ENCODE data around the gene CCDC171.
"Not testable (repeated sequence)": the region's sequence is repeated elsewhere in the genome, so short reads cannot be mapped to it uniquely, and the experiment has no call there.

CCDC171 gene

DNA sequence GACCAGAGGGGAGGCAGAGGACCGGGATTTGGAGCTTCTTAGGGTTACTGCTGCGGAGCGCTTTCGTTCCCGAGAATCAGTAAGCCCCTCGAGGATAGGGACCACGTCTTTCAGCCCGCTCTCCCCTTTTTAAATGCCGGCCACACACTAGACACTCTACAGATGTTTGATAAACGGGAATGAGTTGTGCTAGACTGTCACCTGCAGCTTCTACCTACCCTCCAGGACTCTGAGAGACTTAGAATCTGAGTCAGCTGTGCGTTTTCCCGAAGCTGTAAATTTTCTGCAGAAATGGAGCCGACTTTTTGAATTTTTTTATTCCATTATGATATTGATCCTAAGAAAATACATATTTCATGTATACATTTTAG is 670 bp downstream of the CCDC171 start:
- no peak for DNase-seq (ENCODE audit: low read depth in 2 of 2)

DNA sequence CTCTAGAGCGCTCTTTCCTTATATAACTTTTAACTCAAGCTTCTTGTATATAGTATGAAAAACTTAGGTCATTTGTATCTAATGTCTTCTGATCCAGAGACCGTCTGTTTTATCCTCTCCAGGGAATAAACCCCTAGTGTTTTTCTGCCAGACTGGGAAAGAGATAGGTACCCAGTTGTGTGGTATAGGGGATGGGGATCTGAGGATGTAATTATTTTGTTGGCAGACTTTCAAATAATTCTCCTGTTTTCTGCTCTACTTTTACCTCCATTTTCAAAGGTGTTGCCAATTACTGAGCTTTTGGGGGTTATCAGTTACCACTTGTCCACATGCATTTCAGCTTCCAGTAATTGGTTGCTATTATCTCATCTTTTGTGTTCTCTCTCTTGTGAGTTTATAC is 17.9 kb downstream of the CCDC171 start:
- DNase-seq (ENCODE audit: low read depth in 2 of 2) = no peak

DNA sequence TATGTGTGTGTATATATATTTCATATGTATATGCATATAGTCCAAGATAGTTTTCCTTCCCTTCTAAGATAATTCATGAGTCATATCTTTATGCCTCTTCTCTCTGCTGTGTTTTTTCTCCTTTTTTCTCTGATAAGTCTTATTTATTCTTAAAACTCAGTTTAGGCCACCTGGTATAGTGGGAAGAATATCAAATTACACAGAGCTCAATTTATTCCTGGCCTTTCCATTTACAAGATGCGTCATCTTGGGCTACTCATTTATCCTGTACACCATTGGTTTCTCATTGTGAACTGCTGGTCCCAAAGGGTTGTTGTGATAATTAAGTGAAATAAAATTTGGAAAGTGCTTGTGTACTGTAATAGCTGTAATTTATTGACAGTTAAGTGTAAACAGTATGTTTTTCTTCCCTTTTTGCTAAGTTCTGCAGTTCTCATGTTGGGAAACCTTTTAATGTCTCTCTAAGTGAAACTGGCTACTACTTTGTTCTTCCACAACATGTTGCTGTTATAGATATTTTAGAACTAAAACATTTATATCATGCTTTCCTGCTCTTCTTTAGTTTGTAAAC is 19.4 kb downstream of the CCDC171 start:
- no peak for DNase-seq (ENCODE audit: low read depth in 2 of 2)

DNA sequence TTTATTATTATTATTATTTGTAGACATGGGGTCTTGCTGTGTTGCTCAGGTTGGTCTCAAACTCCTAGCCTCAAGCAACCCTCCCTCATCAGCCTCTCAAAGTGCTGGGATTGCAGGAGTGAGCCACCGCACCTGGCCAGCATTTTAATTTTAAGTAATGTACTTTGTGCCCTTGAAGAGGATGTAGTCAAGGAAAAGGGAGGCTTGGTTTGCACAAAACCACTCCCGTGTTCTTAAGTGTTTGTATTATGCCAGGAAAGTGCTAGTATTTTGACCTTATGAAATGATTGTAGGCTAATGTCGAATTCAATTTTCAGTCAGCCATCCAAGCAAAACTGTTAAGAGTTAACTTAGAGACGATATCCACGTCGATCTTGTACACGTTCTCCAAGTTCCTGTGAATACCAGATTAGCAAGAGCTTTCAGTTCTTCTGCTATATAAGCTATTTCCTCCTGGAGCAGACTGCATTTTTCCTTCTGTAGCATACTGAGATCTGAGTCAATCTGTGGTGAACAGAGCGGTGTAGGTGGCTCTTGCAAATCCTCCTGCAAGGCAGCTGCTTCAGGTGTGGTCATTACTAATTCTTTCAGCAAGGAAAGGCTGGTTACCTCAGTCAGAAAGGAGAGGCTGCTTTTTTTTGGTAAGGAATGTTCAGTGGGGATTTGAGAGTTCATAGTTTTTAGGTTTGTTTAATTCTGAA is 23.7 kb downstream of the CCDC171 start:
- no peak for DNase-seq (ENCODE audit: low read depth in 2 of 2)

DNA sequence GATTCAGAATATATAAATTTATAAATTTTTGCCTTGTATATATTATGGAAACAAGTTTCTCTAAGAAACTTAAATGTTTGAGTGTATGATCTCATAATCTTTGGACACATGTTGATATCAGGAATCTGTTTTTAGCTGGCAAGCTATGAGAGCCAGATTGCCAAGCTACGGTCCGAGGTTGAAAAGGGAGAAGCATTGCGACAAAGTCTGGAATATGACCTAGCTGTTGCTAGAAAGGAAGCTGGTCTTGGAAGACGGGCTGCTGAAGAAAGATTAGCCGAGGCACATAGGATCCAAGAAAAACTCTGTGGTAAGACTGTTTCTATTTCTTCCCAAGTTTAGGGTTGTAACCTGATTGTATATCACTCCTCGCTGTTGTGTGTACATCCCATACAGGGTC is 25.9 kb downstream of the CCDC171 start:
- DNase-seq (ENCODE audit: low read depth in 2 of 2) = no peak

DNA sequence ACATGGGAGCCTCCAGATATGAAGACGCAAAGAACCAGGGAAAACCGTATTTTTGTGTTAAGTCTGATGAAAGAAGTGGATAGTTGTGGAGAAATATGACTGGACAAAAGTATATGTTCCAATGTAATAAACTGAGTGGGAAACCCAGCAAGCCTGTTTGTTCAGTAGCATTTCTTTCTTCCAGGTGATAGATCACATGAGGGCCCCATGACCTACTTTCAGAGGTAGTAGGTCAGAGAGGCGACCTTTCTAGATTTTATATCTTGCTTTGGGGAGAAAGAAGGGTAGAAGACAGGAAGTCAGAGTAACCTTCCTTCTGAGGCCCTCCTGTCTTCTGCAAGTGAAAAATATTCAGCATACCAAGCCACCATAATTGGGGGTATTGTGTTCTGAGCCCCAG is 31.5 kb downstream of the CCDC171 start:
- no peak for DNase-seq (ENCODE audit: low read depth in 2 of 2)

DNA sequence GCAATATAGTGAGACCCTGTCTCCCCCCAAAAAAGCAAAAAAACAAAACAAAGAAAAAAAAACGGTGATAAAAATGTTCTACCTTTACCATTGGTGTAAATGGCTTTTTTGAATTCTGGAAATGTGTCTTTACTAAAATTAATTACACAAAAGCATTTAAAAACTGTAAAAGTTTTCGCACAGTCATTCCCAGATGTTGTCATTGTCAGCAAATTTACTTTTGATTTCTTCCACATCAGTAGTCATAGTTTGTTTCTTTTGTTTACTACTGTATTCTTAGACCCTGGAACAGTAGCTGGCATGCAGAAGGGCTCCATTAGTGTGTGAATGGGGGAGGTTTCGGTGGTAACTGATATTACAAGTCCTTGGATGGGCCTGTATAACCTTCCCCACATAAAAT is 39.5 kb downstream of the CCDC171 start:
- DNase-seq (ENCODE audit: low read depth in 2 of 2) = no peak

DNA sequence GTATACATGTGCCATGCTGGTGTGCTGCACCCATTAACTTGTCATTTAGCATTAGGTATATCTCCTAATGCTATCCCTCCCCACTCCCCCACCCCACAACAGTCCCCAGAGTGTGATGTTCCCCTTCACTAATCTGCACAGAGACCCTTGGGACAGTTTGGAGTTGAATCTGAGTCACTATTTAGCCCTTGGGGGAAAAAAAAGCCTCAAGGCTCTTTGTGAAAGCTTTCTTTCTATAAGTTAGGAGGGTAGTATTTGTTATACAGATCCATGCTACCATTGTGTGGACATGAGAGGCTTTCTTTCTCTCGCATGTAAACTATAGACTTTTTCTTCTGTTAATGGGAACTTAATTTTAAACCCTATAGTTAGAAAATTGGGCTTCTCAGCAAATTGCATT is 40.1 kb downstream of the CCDC171 start:
- DNase-seq (ENCODE audit: low read depth in 2 of 2) = not testable (repeated sequence)

DNA sequence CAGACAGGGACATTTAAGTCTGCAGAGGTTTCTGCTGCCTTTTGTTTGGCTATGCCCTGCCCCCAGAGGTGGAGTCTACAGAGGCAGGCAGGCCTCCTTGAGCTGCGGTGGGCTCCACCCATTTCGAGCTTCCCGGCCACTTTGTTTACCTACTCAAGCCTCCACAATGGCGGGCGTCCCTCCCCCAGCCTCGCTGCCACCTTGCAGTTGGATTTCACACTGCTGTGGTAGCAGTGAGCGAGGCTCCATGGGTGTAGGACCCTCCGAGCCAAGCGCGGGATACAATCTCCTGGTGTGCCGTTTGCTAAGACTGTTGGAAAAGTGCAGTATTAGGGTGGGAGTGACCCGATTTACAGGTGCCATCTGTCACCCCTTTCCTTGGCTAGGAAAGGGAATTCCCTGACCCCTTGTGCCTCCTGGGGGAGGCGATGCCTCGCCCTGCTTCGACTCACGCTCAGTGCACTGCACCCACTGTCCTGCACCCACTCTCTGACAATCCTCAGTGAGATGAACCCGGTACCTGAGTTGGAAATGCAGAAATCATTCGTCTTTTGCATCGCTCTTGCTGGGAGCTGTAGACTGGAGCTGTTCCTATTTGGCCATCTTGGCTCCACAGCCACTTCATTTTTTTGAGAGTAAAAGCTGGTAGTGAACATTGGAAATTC is 48.0 kb downstream of the CCDC171 start:
- DNase-seq (ENCODE audit: low read depth in 2 of 2) = not testable (repeated sequence)

DNA sequence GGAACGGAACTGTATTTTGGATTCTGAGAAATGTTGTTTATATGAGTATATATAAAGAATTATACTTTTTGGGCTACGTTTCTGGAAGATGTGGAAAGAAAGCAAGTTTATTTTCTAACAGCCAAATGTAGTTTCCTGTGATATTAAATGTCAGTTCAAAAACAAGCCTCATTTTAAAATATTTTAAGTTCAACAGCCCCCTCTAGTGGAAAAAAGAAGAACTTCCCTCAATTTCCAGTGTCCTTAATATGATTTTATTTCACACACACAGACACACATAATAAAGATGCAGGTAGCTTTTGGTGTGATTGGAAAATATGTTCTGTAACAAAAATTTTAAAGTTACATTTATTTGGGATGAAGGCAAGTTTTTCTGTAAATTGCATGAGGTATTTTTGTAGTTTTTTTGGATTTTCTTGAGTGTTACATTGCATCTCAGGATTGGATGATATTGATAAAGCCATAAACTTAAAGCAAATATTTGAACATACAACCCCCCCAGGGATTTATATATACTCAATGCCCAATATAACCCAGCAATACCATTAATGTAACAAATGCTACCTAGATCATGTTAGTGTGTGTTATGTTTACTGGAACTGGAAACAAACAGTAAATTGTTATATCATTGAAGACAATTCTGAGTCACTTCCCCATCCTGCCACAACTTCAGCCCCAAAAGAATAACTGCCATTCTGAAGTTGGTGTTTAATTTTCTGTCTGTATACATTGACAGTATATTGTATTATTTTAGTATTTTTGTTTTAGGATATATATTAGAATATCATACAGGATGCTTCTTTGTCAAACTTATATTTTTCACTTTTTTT is 54.0 kb downstream of the CCDC171 start:
- DNase-seq (ENCODE audit: low read depth in 2 of 2) = peak; percentile 21 to 34

DNA sequence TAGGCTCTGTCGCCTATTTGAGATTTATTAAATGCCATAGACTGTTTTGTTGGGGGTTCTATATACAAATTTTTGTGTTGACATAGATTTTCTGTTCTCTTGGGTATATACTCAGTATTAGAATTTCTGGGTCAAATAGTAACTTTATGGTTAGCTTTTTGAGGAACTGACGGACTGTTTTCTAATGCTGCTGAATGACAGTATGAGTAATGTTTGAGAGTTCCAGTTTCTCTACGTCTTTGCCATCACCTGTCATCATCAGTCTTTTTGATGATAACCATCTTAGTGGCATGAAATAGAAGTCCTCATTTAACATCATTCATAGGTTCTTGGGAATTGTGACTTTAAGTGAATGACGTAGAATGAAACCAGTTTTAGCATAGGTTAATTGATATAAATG is 60.1 kb downstream of the CCDC171 start:
- no peak for DNase-seq (ENCODE audit: low read depth in 2 of 2)

DNA sequence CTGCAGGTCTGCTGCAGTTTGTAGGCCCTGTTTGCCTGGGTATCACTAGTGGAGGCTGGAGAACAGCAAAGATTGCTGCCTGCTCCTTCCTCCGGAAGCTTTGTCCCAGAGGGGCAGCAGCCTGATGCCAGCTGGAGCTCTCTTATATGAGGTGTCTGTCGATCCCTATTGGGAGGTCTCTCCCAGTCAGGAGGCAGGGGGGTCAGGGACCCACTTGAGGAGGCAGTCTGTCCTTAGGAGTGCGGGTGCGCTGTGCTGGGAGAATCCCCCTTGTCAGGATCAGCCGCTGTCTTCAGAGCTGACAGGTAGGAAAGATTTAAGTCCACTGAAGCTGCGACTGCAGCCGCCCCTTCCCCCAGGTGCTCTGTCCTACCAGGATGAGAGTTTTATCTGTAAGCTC is 64.9 kb downstream of the CCDC171 start:
- no peak for DNase-seq (ENCODE audit: low read depth in 2 of 2)

DNA sequence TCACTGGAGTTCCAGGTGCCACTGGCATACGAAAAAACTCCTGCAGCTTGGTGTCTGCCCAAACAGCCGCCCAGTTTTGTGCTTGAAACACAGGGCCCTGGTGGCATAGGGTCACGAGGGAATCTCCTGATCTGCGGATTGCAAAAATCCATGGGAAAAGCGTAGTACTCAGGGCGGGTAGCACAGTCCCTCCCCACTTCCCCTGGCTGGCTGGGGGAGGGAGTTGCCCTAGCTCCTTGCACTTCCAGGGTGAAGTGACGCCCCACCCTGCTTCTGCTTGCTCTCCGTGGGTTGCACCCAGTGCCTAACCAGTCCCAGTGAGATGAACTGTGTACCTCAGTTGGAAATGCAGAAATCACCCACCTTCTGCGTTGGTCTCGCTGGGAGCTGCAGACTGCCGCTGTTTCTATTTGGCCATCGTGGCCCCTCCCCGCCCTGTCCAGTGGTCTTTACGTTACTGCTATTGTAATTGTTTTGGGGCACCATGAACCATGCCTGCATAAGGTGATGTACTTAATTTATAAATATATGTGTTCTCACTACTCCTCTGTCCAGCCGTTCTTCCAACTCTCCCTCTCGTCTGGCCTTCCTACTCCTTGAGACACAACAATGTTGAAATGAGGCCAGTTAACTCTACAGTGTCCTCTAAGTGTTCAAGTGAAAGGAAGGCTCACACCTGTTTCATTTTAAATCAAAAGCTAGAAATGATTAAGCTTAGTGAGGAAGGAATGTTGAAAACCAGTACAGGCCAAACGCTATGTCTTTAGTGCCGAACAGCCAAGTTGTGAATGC is 65.9 kb downstream of the CCDC171 start:
- no peak for DNase-seq (ENCODE audit: low read depth in 2 of 2)

DNA sequence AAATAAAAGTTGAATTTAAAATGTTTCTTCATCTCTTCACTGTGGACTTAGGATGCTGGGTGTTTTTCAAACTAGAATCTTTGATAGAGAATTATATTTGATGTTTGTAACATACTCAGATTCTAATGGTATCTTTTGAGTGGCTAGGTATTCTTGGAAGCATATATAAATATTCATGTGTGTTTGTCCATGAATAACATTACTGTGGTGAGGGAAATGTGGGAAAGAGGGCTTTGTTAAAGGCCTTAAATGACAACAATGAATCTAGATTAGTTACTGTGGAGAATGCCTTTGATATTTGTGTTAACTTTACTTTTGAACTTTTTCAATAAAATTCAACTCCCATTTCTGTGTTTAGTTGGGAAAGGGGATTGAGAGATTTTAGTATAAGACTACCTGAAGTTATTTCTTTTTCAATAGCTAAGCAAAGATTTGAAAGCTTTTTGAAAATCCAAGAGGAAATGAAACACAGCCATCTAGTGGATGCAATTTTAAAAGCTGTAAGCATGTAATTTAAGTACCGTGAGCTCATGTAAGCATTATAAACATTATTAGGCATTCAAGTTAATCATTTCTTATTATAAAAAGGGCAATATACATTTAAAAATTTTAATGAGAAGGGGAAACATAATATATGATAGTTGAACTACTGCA is 69.6 kb downstream of the CCDC171 start:
- DNase-seq (ENCODE audit: low read depth in 2 of 2) = peak in 1 of 2 experiments; percentile 4

DNA sequence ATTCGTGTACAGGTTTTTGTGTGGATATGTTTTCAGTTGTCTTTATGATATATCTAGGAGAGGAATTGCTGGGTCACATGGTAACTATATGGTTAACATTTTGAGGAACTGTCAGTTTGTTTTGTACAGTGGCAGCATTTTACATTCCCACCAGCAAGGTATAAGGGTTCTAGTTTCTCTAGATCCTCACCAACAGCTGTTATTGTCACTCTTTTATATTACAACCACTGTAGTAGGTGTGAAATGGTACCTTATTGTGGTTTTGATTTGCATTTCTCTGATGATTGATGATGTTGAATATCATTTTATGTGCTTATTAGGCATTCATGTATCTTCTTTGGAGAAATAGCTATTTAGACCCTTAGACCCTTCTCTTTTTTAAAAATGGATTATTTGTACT is 82.9 kb downstream of the CCDC171 start:
- DNase-seq (ENCODE audit: low read depth in 2 of 2) = no peak

DNA sequence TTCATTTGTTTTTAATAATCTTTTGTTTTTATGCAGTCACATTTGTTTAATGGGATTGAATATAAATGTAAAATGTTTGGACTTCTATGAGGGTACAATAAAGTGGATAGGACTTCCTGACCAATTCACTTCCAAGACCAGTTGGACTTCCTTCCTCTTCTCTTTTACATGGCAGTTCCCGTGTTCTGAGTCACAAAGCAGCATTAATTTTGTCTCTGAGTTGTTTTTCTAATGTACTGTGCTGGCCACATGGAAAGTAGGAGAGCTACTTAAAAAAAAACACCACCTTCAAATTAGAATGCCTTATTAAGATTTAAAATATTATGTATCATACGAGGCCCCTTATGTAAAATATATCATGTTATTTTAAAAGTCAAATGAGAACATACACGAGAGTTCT is 87.3 kb downstream of the CCDC171 start:
- no peak for DNase-seq (ENCODE audit: low read depth in 2 of 2)

DNA sequence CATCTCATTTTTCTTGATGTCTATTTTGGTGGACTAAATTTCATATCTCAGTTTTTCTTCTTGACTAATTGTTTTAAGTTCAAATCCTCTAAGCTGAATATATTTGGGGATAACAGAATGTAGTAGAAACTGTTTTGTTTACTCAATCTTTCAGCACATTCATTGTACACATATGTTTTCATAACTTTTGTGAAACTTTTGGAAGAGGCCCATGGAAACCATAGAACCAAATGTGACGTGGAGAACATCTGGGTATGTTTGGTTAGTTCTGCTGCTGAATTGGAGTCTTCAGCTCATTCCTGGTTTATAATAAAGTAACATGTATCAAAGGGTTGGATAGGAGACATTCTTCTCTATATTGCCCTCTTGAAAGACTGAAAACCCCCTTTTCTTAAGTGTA is 88.4 kb downstream of the CCDC171 start:
- peak in 1 of 2 experiments; percentile 1 for DNase-seq (ENCODE audit: low read depth in 2 of 2)

DNA sequence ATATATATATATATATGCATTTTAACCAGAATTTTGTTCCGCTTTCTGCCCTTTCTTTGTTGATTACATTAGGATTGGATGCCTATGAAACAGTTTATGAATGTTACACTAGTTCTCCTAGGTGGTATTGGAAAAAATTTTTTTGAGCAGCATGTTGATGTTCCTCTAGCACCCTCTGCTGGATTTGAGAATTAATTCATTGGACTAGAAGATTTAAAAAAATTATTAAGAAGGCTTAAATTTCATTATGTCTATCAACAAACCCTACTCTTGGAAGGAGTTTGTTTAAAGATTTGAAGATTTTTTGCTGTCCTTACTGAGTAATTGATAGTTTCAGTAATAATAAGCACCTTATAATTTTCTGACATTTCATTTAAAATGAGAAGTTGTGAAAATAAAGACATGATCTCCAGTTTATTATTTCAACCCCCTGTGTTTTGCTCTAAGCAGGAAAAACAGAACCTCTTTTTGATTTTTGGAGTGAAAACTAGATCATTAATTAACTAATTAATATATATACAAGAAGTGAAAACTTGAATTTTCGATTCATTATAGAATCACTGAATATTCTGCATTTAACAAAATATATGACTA is 89.6 kb downstream of the CCDC171 start:
- peak in 1 of 2 experiments; percentile 13 for DNase-seq (ENCODE audit: low read depth in 2 of 2)

DNA sequence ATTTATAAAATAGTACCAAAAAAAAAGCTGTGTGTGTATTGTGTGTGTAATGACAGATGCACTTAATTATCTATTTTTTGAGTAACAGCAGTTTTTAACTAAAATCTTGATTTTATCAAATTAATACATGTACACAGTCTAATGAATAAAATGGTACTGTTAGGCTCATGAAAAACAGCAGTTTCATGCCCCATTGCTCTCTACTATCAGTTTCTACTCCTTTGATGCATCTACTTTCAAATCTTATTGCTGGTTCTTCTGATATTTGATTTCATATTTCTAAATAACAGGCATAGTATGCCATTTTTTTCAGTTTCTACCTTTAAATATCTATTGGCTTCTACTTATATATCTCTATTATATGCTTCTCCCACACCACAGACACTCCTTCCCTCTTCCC is 117.4 kb downstream of the CCDC171 start:
- DNase-seq (ENCODE audit: low read depth in 2 of 2) = no peak

DNA sequence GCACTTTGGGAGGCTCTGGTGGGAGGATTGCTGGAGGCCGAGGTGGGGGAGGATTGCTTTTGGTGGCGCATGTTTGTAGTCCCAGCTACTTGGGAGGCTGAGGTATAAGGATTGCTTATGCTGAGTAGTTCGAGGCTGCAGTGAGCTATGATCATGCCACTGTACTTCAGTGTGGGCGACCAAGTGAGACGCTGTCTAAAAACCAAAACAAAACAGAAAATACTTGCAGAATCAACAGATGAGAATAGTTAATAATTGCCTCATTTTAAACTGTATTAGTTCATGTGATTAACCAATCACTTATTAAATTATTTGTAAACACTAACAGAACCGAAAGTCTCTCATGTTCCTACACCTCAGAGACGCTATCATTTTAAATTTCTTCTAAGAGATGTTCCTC is 118.1 kb downstream of the CCDC171 start:
- DNase-seq (ENCODE audit: low read depth in 2 of 2) = no peak

DNA sequence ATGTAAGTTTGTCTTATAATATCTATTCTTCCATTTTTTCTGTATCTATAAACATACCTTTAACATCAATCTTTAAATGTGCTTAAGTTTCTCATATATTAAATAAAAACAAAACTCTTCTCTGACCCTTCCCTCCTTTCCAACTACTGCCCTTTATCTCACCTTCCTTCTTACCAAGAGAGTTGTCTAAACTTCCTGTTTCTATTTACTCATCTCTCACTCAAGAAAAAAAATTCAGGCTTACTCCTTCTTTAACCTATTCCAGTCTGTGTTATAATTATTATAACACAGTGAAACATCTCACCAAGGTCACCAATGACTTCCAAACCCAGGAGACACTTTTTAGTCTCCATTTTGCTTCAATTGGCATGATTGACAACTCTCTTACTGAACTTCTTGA is 140.9 kb downstream of the CCDC171 start:
- no peak for DNase-seq (ENCODE audit: low read depth in 2 of 2)
